AG20443 (cell line): Measurements from ENCODE around the gene KDM1B.
"Not testable (repeated sequence)": the region's sequence is repeated elsewhere in the genome, so short reads cannot be mapped to it uniquely, and the experiment has no call there.

Experiments
- DNase-seq: peaks from one replicate; pipeline ENCODE4 v3.0.0; 2012; ENCODE audit warnings: low spot score, mixed read lengths

The KDM1B gene

GRCh38 chr6:18231856-18232255 is 76.6 kb downstream of the KDM1B start:
- not testable (repeated sequence) for DNase-seq

DNA sequence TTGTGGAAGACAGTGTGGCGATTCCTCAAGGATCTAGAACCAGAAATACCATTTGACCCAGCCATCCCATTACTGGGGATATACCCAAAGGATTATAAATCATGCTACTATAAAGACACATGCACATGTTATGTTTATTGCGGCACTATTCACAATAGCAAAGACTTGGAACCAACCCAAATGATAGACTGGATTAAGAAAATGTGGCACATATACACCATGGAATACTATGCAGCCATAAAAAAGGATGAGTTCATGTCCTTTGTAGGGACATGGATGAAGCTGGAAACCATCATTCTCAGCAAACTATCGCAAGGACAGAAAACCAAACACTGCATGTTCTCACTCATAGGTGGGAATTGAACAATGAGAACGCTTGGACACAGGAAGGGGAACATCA is 78.5 kb downstream of the KDM1B start:
- not testable (repeated sequence) for DNase-seq

- no peak for DNase-seq
Measured at GRCh38 chr6:18234564-18234963, 79.3 kb downstream of the KDM1B start.

DNA sequence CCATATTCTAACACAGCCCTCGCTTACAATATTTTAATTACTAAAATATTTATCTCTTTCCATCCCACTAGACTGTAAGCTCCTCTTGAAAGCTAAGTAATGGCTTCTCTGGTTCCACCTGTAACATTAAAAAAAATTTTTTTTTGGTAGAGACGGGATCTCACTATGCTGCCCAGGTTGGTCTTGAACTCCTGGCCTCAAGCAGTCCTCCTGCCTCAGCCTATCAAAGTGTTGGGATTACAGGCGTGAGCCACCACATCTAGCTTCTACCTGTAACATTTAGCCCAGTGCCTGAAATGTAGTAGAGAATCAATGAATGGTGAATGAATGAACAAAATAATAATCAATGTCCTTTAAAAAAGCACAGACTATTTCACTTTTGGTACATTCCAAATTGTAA is 80.3 kb downstream of the KDM1B start:
- no peak for DNase-seq

DNA sequence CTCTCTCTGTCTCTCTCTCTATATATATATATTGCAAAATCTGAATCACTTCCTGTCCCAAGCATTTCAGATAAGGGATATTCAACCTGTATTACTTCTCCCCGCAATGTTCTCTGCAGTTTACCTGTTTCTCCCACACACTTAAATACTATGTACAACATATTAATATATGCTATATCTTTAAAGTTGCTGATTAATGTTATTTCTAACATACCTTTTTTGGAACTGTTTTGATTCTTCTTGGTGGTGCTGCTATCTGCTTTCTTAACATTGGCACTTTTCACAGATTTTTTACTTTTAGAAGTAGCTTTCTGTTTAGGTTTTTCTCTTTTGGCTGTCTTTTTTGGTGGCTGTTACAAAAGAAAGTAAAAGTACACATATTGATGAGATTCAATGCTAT is 81.9 kb downstream of the KDM1B start:
- no peak for DNase-seq

- no peak for DNase-seq
Measured at GRCh38 chr6:18240230-18240629, 85.0 kb downstream of the KDM1B start.

DNA sequence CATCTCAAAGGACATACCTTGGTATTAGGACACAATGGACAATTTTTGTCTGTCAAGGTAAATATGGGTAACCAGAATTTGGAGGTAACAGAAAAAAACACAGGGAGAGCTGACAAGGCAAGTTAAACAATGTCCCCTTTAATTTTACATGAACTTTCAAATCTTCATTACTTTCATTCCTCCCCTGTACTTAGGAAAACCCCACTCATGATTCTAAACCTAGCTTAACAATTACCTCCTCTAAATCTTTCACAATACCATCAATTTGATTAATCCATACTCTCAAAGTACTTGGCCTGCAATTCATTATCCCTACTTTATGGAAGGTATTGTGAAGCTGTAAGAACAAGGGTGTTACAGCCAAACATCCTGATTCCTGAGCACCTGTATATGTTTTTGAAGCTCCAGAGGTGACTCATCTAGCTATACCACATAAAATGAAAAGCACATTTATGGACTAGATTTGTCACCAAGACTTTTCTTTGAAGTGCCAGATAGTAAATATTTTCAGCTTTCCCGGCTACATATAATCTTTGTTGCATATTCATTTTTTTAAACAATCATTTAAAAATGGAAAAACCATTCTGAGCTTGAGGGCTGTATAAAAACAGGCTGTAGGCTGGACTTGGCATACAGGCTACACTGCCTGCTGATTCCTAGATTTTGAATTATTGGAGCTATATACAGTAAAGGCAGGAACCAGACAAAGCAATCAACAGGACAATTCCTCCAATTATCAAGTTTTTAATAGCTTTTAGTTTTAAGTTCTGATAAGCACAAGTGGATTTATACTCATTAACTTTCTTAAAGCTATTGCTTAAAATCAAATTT is 86.2 kb downstream of the KDM1B start:
- no peak for DNase-seq

GRCh38 chr6:18242062-18242851 is 87.0 kb downstream of the KDM1B start:
- peak; percentile 57 for DNase-seq

GRCh38 chr6:18243302-18243893 is 88.2 kb downstream of the KDM1B start:
- DNase-seq, result no peak

DNA sequence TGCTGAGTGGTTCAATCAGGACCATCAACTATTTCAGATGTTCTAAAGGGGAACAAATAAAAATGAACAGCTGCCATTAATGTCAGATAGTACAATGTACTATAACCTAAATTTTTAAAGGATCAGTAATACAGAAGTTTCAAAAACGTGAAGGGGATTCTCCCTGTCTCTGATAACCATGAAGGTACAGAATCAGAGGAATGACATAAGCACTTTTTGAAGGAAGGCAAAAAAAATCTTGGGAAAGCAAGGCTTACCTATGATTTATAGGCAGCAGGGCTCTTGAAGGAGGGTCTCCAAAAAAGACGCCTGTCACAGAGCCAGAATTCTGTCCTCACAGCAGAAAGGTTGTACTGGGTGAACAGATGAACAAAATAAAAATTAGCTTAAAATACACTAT is 89.0 kb downstream of the KDM1B start:
- no peak for DNase-seq

GRCh38 chr6:18245079-18245478 is 89.9 kb downstream of the KDM1B start:
- no peak for DNase-seq

- DNase-seq, result no peak
Measured at GRCh38 chr6:18245642-18246041, 90.4 kb downstream of the KDM1B start.

- no peak for DNase-seq
Measured at GRCh38 chr6:18246205-18246604, 91.0 kb downstream of the KDM1B start.

- no peak for DNase-seq
Measured at GRCh38 chr6:18247002-18247401, 91.8 kb downstream of the KDM1B start.

DNA sequence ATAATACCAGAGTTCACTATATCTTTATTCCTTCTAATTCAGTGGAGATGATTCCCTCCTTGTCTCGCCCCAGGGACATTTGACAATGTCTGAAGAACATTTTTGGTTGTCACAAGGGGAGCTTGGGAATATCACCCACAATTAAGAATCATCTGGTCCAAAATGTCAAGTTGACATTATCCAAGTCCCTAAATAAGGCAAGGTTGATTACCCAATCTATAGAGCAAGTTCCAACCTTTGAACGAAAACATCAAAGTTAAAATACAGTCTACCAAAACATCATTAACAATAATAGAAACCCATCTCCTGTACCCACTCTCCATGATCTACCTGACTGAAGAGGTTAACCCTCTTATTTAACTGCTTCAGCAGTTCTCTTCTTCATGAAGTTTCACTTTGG is 93.5 kb downstream of the KDM1B start:
- DNase-seq, result no peak

DNA sequence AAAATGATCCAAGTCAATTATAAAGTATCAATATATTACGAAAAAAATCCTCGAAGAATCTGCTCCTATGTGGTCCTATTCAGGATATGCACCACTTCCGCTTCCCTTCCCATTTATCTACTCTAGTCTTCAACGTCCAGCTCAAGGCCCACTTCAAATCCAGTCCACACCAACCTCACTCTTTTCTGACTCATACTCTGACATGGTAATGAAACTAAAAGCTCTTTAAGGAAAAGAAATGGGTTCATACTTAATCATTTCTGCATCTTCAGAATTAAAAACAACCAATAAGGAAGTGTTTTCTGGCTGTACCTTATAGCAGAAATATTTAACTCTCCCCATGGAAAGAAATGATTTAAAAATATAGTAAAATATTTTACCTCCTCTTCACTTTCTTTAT is 94.0 kb downstream of the KDM1B start:
- no peak for DNase-seq

GRCh38 chr6:18253635-18254034 is 98.4 kb downstream of the KDM1B start:
- DNase-seq, result no peak

GRCh38 chr6:18254793-18255192 is 99.6 kb downstream of the KDM1B start:
- no peak for DNase-seq

DNA sequence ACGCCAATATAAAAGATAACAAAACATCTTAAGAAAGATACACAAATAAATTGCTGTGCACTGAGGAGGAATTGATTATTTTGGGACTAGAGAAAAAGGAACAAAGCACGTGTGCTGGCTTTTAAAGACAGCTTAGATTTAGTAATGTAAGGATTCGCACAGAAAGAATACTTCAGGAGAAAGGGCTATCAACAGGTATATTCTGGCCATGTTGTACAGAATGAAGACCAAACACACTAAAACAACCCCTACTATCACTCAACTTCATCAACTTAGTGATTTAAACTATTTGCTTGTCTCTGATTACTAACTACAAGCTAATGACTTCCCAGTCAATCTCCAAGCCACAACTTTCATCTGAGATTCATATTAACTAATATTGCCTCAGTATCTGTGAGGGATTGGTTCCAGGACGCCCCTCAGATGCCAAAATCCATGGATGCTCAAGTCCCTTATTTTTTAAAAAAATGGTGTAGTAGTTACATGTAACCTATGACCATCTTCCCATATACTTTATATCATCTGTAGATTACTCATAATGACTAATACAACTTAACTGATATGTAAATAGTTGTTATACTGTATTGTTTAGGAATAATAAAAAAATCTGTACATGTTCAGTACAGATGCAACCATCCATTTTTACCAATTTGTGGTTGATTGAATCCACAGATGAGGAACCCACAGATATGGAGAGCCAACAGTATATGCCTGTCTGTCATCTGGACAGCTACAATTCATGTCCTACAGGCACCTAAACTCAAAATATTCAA is 104.6 kb downstream of the KDM1B start:
- DNase-seq, result no peak

DNA sequence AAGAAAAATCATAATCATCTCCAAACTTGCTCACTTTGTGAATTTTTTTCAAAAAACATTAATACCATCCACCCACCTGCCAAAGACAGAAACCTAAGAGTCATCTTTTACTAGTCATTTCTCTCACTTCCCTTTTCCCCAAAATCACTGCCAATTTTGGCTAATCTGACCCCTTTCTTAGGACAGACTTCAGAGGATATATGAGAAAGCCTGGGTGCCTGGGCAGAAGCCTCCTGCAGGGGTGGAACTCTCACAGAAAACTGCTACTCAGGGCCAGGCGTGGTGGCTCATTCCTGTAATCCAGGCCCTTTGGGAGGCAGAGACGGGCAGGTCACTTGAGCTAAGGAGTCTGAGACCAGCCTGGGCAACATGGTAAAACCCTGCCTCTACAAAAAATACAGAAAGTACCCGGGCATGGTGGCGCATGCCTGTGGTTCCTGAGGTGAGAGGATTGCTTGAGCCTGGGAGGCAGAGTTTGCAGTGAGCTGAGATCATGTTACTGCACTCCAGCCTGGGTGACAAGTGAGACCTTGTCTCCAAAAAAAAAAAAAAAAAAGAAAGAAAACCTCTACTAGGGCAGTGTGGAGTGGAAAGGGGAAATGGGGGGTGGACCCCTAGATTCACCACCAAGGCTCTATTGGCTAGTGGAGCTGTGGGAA is 105.4 kb downstream of the KDM1B start:
- DNase-seq, result no peak

DNA sequence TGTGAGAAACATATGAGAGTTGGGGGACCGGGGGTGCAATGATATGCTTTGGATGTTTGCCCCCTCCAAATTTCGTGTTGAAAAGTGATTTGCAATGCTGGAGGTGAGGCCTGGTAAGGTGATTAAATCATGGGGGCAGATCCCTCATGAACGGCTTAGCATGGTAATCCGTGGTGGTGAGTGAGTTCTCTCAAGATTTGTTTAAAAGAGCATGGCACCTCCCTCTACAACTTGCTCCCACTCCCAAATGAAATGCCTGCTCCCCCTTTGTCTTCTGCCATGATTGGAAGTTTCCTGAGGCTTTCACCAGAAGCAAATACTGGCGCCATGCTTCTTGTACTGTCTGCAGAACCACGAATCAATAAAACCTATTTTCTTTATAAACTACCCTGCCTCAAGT is 106.7 kb downstream of the KDM1B start:
- DNase-seq, result no peak
